ENCODE results near the gene SYNE2.

SYNE2 gene

DNA sequence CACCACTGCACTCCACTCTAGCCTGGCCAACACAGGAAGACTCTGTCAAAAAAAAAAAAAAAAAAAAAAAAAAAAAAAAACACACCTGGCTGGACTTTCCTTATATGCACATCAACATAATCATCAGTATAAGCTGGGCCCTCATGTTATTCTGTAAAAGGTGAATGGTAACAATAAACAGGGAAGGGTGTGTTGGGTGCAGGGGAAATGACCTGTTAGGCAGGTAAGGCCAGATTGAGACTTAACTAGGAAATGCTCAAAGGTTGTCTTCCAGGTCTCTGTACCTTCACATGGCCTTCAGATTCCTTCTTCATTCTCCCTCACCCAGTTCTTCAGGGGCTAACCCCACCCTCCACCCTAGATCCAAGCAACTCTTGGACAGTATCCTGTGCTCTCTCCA lies 393.9 kb downstream of the SYNE2 start:
- H3K4me1 ChIP-seq (ENCODE audit: control insufficient read depth, insufficient read depth, low read length) = no peaks in the 10 kb centered on the region
- no peak overlapping the region for H3K9ac ChIP-seq (ENCODE audit: low read length)
- H3K9me3 ChIP-seq (ENCODE audit: control insufficient read depth, low read length) = no peaks in the 10 kb centered on the region

DNA sequence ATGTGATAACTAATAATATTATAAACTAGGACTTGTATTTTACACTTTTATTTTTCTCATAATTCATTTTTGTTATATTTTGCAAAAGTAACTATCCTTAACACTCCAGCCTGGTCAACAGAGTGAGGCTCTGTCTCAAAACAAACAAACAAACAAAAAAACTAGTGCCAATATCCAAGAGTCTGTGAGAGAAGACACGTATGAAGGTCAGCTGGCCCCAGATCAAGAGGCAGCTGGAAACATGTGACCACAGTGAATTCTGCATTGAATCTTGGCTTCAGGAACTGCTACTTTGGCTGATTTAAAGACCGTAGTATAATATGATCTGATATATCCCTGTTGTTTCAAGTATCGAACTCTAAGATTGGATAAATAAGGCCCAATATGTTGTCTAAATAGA lies 394.4 kb downstream of the SYNE2 start:
- H3K9ac ChIP-seq (ENCODE audit: low read length) = no peak overlapping the region
- H3K4me1 ChIP-seq (ENCODE audit: control insufficient read depth, insufficient read depth, low read length) = no peaks in the 10 kb centered on the region
- no peak overlapping the region for H3K4me3 ChIP-seq (ENCODE audit: low read length)
- H3K36me3 ChIP-seq (ENCODE audit: control insufficient read depth, insufficient read depth, low read length) = no peaks in the 10 kb centered on the region
- no peaks in the 10 kb centered on the region for H3K9me3 ChIP-seq (ENCODE audit: control insufficient read depth, low read length)
- H3K27me3 ChIP-seq (ENCODE audit: control insufficient read depth, insufficient read depth, low read length) = peaks cover 3% of the 10 kb centered on the region

More for the DNA sequence above, 393.9 kb downstream of the SYNE2 start:
- no peak overlapping the region for H3K4me3 ChIP-seq (ENCODE audit: low read length)
- H3K36me3 ChIP-seq (ENCODE audit: control insufficient read depth, insufficient read depth, low read length) = no peaks in the 10 kb centered on the region
- peaks cover 3% of the 10 kb centered on the region for H3K27me3 ChIP-seq (ENCODE audit: control insufficient read depth, insufficient read depth, low read length)

GRCh38 chr14:64248689-64249088 lies 395.9 kb downstream of the SYNE2 start:
- H3K4me1 ChIP-seq (ENCODE audit: control insufficient read depth, insufficient read depth, low read length) = no peaks in the 10 kb centered on the region

GRCh38 chr14:64249363-64249762 lies 396.6 kb downstream of the SYNE2 start:
- H3K9ac ChIP-seq (ENCODE audit: low read length) = no peak overlapping the region
- no peaks in the 10 kb centered on the region for H3K4me1 ChIP-seq (ENCODE audit: control insufficient read depth, insufficient read depth, low read length)
- no peak overlapping the region for H3K4me3 ChIP-seq (ENCODE audit: low read length)
- H3K27me3 ChIP-seq (ENCODE audit: control insufficient read depth, insufficient read depth, low read length) = peaks cover 3% of the 10 kb centered on the region
- H3K36me3 ChIP-seq (ENCODE audit: control insufficient read depth, insufficient read depth, low read length) = no peaks in the 10 kb centered on the region
- no peaks in the 10 kb centered on the region for H3K9me3 ChIP-seq (ENCODE audit: control insufficient read depth, low read length)

More at GRCh38 chr14:64248689-64249088, 395.9 kb downstream of the SYNE2 start:
- no peak overlapping the region for H3K9ac ChIP-seq (ENCODE audit: low read length)
- no peaks in the 10 kb centered on the region for H3K36me3 ChIP-seq (ENCODE audit: control insufficient read depth, insufficient read depth, low read length)
- no peaks in the 10 kb centered on the region for H3K9me3 ChIP-seq (ENCODE audit: control insufficient read depth, low read length)
- H3K4me3 ChIP-seq (ENCODE audit: low read length) = no peak overlapping the region
- H3K27me3 ChIP-seq (ENCODE audit: control insufficient read depth, insufficient read depth, low read length) = peaks cover 3% of the 10 kb centered on the region

GRCh38 chr14:64253672-64254071 lies 400.9 kb downstream of the SYNE2 start:
- H3K4me3 ChIP-seq (ENCODE audit: low read length) = no peak overlapping the region
- H3K9me3 ChIP-seq (ENCODE audit: control insufficient read depth, low read length) = no peaks in the 10 kb centered on the region
- H3K36me3 ChIP-seq (ENCODE audit: control insufficient read depth, insufficient read depth, low read length) = no peaks in the 10 kb centered on the region
- no peak overlapping the region for H3K9ac ChIP-seq (ENCODE audit: low read length)
- H3K27me3 ChIP-seq (ENCODE audit: control insufficient read depth, insufficient read depth, low read length) = peaks cover 3% of the 10 kb centered on the region
- no peaks in the 10 kb centered on the region for H3K4me1 ChIP-seq (ENCODE audit: control insufficient read depth, insufficient read depth, low read length)

- Histone ChIP-seq H3K4me1 (ENCODE audit: control insufficient read depth, insufficient read depth, low read length) (no peaks in the 10 kb centered on the region), H3K9ac (ENCODE audit: low read length) (no peak overlapping the region), H3K27me3 (ENCODE audit: control insufficient read depth, insufficient read depth, low read length) (no peaks in the 10 kb centered on the region), H3K36me3 (ENCODE audit: control insufficient read depth, insufficient read depth, low read length) (no peaks in the 10 kb centered on the region), H3K4me3 (ENCODE audit: low read length) (no peak overlapping the region), H3K9me3 (ENCODE audit: control insufficient read depth, low read length) (no peaks in the 10 kb centered on the region)
These were observed 403.0 kb downstream of the SYNE2 start for GRCh38 chr14:64255756-64256155.

DNA sequence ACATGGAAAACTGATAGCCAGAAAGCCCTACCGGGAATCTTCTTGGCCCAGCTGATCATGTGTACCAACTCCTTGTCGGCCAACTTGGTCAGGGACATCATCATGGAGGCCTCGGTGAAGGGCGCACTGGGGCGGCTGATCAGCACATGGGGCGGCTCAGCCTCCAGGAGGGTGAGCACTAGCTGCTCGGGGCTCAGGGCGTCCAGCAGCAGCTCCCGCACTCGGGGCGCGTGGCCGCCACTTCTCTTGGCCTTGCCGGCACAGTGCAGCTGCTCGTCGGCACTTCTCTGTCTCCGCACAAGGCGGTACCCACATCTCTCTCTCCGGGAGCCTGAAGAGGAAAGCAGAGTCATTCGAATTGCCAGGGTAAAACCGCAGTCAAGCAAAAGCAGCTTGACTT lies 407.6 kb downstream of the SYNE2 start:
- Histone ChIP-seq H3K4me1 (ENCODE audit: control insufficient read depth, insufficient read depth, low read length) (no peaks in the 10 kb centered on the region), H3K4me3 (ENCODE audit: low read length) (no peak overlapping the region), H3K9ac (ENCODE audit: low read length) (no peak overlapping the region), H3K9me3 (ENCODE audit: control insufficient read depth, low read length) (no peaks in the 10 kb centered on the region), H3K27me3 (ENCODE audit: control insufficient read depth, insufficient read depth, low read length) (no peaks in the 10 kb centered on the region), H3K36me3 (ENCODE audit: control insufficient read depth, insufficient read depth, low read length) (no peaks in the 10 kb centered on the region)

GRCh38 chr14:64265222-64265621 lies 412.4 kb downstream of the SYNE2 start:
- H3K9ac ChIP-seq (ENCODE audit: low read length) = no peak overlapping the region
- H3K9me3 ChIP-seq (ENCODE audit: control insufficient read depth, low read length) = no peaks in the 10 kb centered on the region
- H3K4me1 ChIP-seq (ENCODE audit: control insufficient read depth, insufficient read depth, low read length) = no peaks in the 10 kb centered on the region
- no peaks in the 10 kb centered on the region for H3K27me3 ChIP-seq (ENCODE audit: control insufficient read depth, insufficient read depth, low read length)
- H3K4me3 ChIP-seq (ENCODE audit: low read length) = no peak overlapping the region
- no peaks in the 10 kb centered on the region for H3K36me3 ChIP-seq (ENCODE audit: control insufficient read depth, insufficient read depth, low read length)

DNA sequence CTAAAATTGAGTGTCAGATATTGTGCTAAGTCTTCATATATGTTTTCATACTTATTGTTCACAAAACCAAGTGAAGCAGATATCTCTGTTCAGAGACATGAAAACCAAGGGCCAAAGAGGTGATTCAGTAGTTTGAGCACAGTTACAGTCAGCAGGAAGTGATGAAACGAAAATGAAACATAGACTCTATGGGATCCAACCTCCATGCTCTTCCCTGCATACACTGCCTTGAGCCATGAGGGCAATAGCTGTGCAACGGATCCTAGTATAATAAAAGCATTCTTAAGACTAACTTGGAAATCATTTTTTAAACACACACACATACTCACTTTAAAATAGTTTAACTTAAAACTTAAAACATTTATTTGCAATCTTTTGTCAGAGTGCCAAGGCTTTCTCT lies 413.4 kb downstream of the SYNE2 start:
- no peak overlapping the region for H3K9ac ChIP-seq (ENCODE audit: low read length)
- H3K4me3 ChIP-seq (ENCODE audit: low read length) = no peak overlapping the region
- H3K4me1 ChIP-seq (ENCODE audit: control insufficient read depth, insufficient read depth, low read length) = no peaks in the 10 kb centered on the region
- H3K36me3 ChIP-seq (ENCODE audit: control insufficient read depth, insufficient read depth, low read length) = no peaks in the 10 kb centered on the region
- no peaks in the 10 kb centered on the region for H3K9me3 ChIP-seq (ENCODE audit: control insufficient read depth, low read length)
- no peaks in the 10 kb centered on the region for H3K27me3 ChIP-seq (ENCODE audit: control insufficient read depth, insufficient read depth, low read length)

DNA sequence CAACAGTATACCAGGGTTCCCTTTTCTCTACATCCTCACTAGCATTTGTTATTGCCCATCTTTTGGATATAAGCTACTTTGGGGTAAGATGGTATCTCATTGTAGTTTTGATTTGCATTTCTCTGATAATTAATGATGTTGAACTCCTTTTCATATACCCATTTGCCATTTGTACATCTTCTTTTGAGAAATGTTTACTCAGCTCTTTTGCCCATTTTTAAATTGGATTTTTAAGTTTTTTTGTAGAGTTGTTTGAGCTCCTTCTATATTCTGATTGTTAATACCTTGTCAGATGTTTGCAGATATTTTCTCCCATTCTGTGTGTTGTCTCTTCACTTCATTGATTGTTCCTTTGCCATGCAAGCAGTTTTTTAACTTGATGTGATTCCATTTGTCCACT lies 419.2 kb downstream of the SYNE2 start:
- Histone ChIP-seq H3K36me3 (ENCODE audit: control insufficient read depth, insufficient read depth, low read length) (no peaks in the 10 kb centered on the region), H3K27me3 (ENCODE audit: control insufficient read depth, insufficient read depth, low read length) (no peaks in the 10 kb centered on the region), H3K9ac (ENCODE audit: low read length) (no peak overlapping the region), H3K4me1 (ENCODE audit: control insufficient read depth, insufficient read depth, low read length) (no peaks in the 10 kb centered on the region), H3K9me3 (ENCODE audit: control insufficient read depth, low read length) (no peaks in the 10 kb centered on the region), H3K4me3 (ENCODE audit: low read length) (no peak overlapping the region)
